ENCODE results near the gene SSTR3. TPM values are rescaled to one million over a fixed set of nuclear protein-coding genes. Genes with fewer than 3 reads are reported as not detected.

SSTR3 gene
- total and polyA plus RNA-seq, 3 donors from 2014 or later: 26.8 to 54.4 (median 40.1) TPM

- Histone ChIP-seq H3K9me3 (no peaks in the 10 kb centered on the region), H3K4me1 (peaks cover 25% of the 10 kb centered on the region), H3K27ac (peak overlapping the region in 1 of 2 donors; percentile 31), H3K36me3 (ENCODE audit: low read depth, missing control alignments) (no peaks in the 10 kb centered on the region), H3K4me3 (no peak overlapping the region), H3K27me3 (no peaks in the 10 kb centered on the region)
- DNase-seq: no peak
- intact Hi-C loops (cut with DNase I; ENCODE audit: low total_unique reads): no loop called here
- TF ChIP-seq CTCF (IDR thresholded peaks at IDR 0.05) (no peak), POLR2A (IDR thresholded peaks at IDR 0.05) (no peak)
- 69 to 81% methylated on average over 19 to 21 of the region's 21 CpGs for whole genome bisulfite sequencing, 2 donors
These were observed 19.3 kb upstream of the SSTR3 start for GRCh38 chr22:37231406-37232139.

GRCh38 chr22:37230673-37231405 lies 18.6 kb upstream of the SSTR3 start:
- H3K4me3 ChIP-seq: no peak overlapping the region
- intact Hi-C loops (cut with DNase I; ENCODE audit: low total_unique reads): no loop called here
- no peaks in the 10 kb centered on the region for H3K27me3 ChIP-seq
- H3K9me3 ChIP-seq: no peaks in the 10 kb centered on the region
- H3K27ac ChIP-seq: peak overlapping the region in 1 of 2 donors; percentile 31
- peaks cover 25% of the 10 kb centered on the region for H3K4me1 ChIP-seq
- no peak for TF ChIP-seq CTCF (IDR thresholded peaks at IDR 0.05)
- DNase-seq: peak; percentile 84
- 50 to 74% methylated on average over 14 of the region's 14 CpGs for WGBS, 2 donors
- H3K36me3 ChIP-seq (ENCODE audit: low read depth, missing control alignments): no peaks in the 10 kb centered on the region

- no peak for DNase-seq
- Histone ChIP-seq H3K9me3 (no peaks in the 10 kb centered on the region), H3K27me3 (no peaks in the 10 kb centered on the region), H3K4me3 (no peak overlapping the region), H3K36me3 (ENCODE audit: low read depth, missing control alignments) (no peaks in the 10 kb centered on the region), H3K27ac (no peak overlapping the region), H3K4me1 (peaks cover 25% of the 10 kb centered on the region)
- 52 to 61% methylated on average over 5 to 8 of the region's 8 CpGs for WGBS, 2 donors
- TF ChIP-seq POLR2A (IDR thresholded peaks at IDR 0.05): no peak
- no peak for TF ChIP-seq CTCF (IDR thresholded peaks at IDR 0.05)
- intact Hi-C loops (cut with DNase I; ENCODE audit: low total_unique reads): no loop called here
These were observed 17.8 kb upstream of the SSTR3 start for GRCh38 chr22:37229805-37230672.

GRCh38 chr22:37229012-37229804 lies 16.9 kb upstream of the SSTR3 start:
- H3K27ac ChIP-seq: no peak overlapping the region
- H3K36me3 ChIP-seq (ENCODE audit: low read depth, missing control alignments): no peaks in the 10 kb centered on the region
- no peak for DNase-seq
- H3K4me3 ChIP-seq: no peak overlapping the region
- 66 to 67% methylated on average over 6 to 7 of the region's 7 CpGs for WGBS, 2 donors
- H3K4me1 ChIP-seq: peaks cover 22% of the 10 kb centered on the region
- H3K27me3 ChIP-seq: no peaks in the 10 kb centered on the region
- intact Hi-C loops (cut with DNase I; ENCODE audit: low total_unique reads): no loop called here
- H3K9me3 ChIP-seq: no peaks in the 10 kb centered on the region
- TF ChIP-seq POLR2A (IDR thresholded peaks at IDR 0.05) (no peak), CTCF (IDR thresholded peaks at IDR 0.05) (no peak)

All from testis (tissue), 3 donors.